ENCODE data around the gene CNOT4.

GRCh38 chr7:135501402-135501801 lies 8.5 kb downstream of the CNOT4 start:
- no peak for TF ChIP-seq CTCF (IDR thresholded peaks at IDR 0.05 in 8 of 11, conservative IDR thresholded peaks at IDR 0.05 in 3 of 11)
- no peak for TF ChIP-seq POLR2A (IDR thresholded peaks at IDR 0.05)

Data from spleen (tissue), 7 donors.